ENCODE results near the gene MOGAT2. TPM values are rescaled to one million over a fixed set of nuclear protein-coding genes. Genes with fewer than 3 reads are reported as not detected.
"Not testable (repeated sequence)": the region's sequence is repeated elsewhere in the genome, so short reads cannot be mapped to it uniquely, and the experiment has no call there.

The MOGAT2 gene
- total and polyA plus RNA-seq, 4 donors, result 0.15 to 13.4 TPM; not detected in 2

GRCh38 chr11:75728992-75729391 lies 11.4 kb downstream of the MOGAT2 start:
- no peak for ATAC-seq (ENCODE audit: low FRiP score)
- no peaks in the 10 kb centered on the region for H3K9me3 ChIP-seq (ENCODE audit: control insufficient read depth, low read length)
- 87 to 88% methylated on average over 2 of the region's 2 CpGs for WGBS, 2 donors
- no peak for DNase-seq
- intact Hi-C loops (cut with DNase I), result no loop called here
- no peak overlapping the region for H3K4me3 ChIP-seq (ENCODE audit: low read length in 2 of 2)
- H3K4me1 ChIP-seq (ENCODE audit: control insufficient read depth in 1 of 2, insufficient read depth in 2 of 2, low read length in 2 of 2), result no peaks in the 10 kb centered on the region
- no peak overlapping the region for H3K27ac ChIP-seq (ENCODE audit: low read depth in 1 of 2, low read length in 2 of 2)
- no peaks in the 10 kb centered on the region for H3K27me3 ChIP-seq (ENCODE audit: control insufficient read depth in 1 of 2, insufficient read depth in 2 of 2, low read length in 1 of 2)
- H3K36me3 ChIP-seq (ENCODE audit: control insufficient read depth in 1 of 2, insufficient read depth in 2 of 2, low read length in 1 of 2), result no peaks in the 10 kb centered on the region

GRCh38 chr11:75731095-75731494 lies 13.5 kb downstream of the MOGAT2 start:
- no peak overlapping the region for H3K27ac ChIP-seq (ENCODE audit: low read depth in 1 of 2, low read length in 2 of 2)
- no peaks in the 10 kb centered on the region for H3K9me3 ChIP-seq (ENCODE audit: control insufficient read depth, low read length)
- WGBS, 2 donors, result 96 to 98% methylated on average over 5 of the region's 5 CpGs
- H3K36me3 ChIP-seq (ENCODE audit: control insufficient read depth in 1 of 2, insufficient read depth in 2 of 2, low read length in 1 of 2), result no peaks in the 10 kb centered on the region
- ATAC-seq (ENCODE audit: low FRiP score) (no peak), DNase-seq (no peak)
- intact Hi-C loops (cut with DNase I), result no loop called here
- H3K4me3 ChIP-seq (ENCODE audit: low read length in 2 of 2), result no peak overlapping the region
- H3K27me3 ChIP-seq (ENCODE audit: control insufficient read depth in 1 of 2, insufficient read depth in 2 of 2, low read length in 1 of 2), result no peaks in the 10 kb centered on the region
- no peaks in the 10 kb centered on the region for H3K4me1 ChIP-seq (ENCODE audit: control insufficient read depth in 1 of 2, insufficient read depth in 2 of 2, low read length in 2 of 2)

GRCh38 chr11:75733071-75733430 lies 15.4 kb downstream of the MOGAT2 start:
- 94 to 95% methylated on average over 8 of the region's 8 CpGs for WGBS, 2 donors
- no peaks in the 10 kb centered on the region for H3K36me3 ChIP-seq (ENCODE audit: control insufficient read depth in 1 of 2, insufficient read depth in 2 of 2, low read length in 1 of 2)
- no peak for ATAC-seq (ENCODE audit: low FRiP score)
- H3K4me3 ChIP-seq (ENCODE audit: low read length in 2 of 2), result no peak overlapping the region
- H3K27me3 ChIP-seq (ENCODE audit: control insufficient read depth in 1 of 2, insufficient read depth in 2 of 2, low read length in 1 of 2), result no peaks in the 10 kb centered on the region
- no peak for DNase-seq
- intact Hi-C loops (cut with DNase I), result no loop called here
- no peak overlapping the region for H3K27ac ChIP-seq (ENCODE audit: low read depth in 1 of 2, low read length in 2 of 2)
- H3K4me1 ChIP-seq (ENCODE audit: control insufficient read depth in 1 of 2, insufficient read depth in 2 of 2, low read length in 2 of 2), result no peaks in the 10 kb centered on the region
- H3K9me3 ChIP-seq (ENCODE audit: control insufficient read depth, low read length), result no peaks in the 10 kb centered on the region

- no peaks in the 10 kb centered on the region for H3K4me1 ChIP-seq (ENCODE audit: control insufficient read depth in 1 of 2, insufficient read depth in 2 of 2, low read length in 2 of 2)
- no peak overlapping the region for H3K27ac ChIP-seq (ENCODE audit: low read depth in 1 of 2, low read length in 2 of 2)
- no peaks in the 10 kb centered on the region for H3K9me3 ChIP-seq (ENCODE audit: control insufficient read depth, low read length)
- intact Hi-C loops (cut with DNase I), result no loop called here
- no peaks in the 10 kb centered on the region for H3K27me3 ChIP-seq (ENCODE audit: control insufficient read depth in 1 of 2, insufficient read depth in 2 of 2, low read length in 1 of 2)
- WGBS, 2 donors, result 8 to 18% methylated on average over 5 of the region's 5 CpGs
- H3K36me3 ChIP-seq (ENCODE audit: control insufficient read depth in 1 of 2, insufficient read depth in 2 of 2, low read length in 1 of 2), result no peaks in the 10 kb centered on the region
- DNase-seq, result peak in 1 of 2 donors; percentile 55
- no peak overlapping the region for H3K4me3 ChIP-seq (ENCODE audit: low read length in 2 of 2)
- peak; percentile 63 for ATAC-seq (ENCODE audit: low FRiP score)
Measured at GRCh38 chr11:75733431-75734107, 15.9 kb downstream of the MOGAT2 start.

- WGBS, 2 donors, result 12 to 25% methylated on average over 5 of the region's 5 CpGs
- intact Hi-C loops (cut with DNase I), result no loop called here
- no peak for DNase-seq
- no peaks in the 10 kb centered on the region for H3K9me3 ChIP-seq (ENCODE audit: control insufficient read depth, low read length)
- ATAC-seq (ENCODE audit: low FRiP score), result peak; percentile 47
- H3K27me3 ChIP-seq (ENCODE audit: control insufficient read depth in 1 of 2, insufficient read depth in 2 of 2, low read length in 1 of 2), result no peaks in the 10 kb centered on the region
- H3K4me1 ChIP-seq (ENCODE audit: control insufficient read depth in 1 of 2, insufficient read depth in 2 of 2, low read length in 2 of 2), result no peaks in the 10 kb centered on the region
- H3K36me3 ChIP-seq (ENCODE audit: control insufficient read depth in 1 of 2, insufficient read depth in 2 of 2, low read length in 1 of 2), result no peaks in the 10 kb centered on the region
- no peak overlapping the region for H3K27ac ChIP-seq (ENCODE audit: low read depth in 1 of 2, low read length in 2 of 2)
- H3K4me3 ChIP-seq (ENCODE audit: low read length in 2 of 2), result no peak overlapping the region
Measured at GRCh38 chr11:75734491-75735180, 17.0 kb downstream of the MOGAT2 start.

- H3K4me1 ChIP-seq (ENCODE audit: control insufficient read depth in 1 of 2, insufficient read depth in 2 of 2, low read length in 2 of 2), result no peaks in the 10 kb centered on the region
- H3K9me3 ChIP-seq (ENCODE audit: control insufficient read depth, low read length), result no peaks in the 10 kb centered on the region
- ATAC-seq (ENCODE audit: low FRiP score) (no peak), DNase-seq (no peak)
- no peak overlapping the region for H3K27ac ChIP-seq (ENCODE audit: low read depth in 1 of 2, low read length in 2 of 2)
- no peak overlapping the region for H3K4me3 ChIP-seq (ENCODE audit: low read length in 2 of 2)
- intact Hi-C loops (cut with DNase I), result no loop called here
- 51 to 58% methylated on average over 4 of the region's 4 CpGs for WGBS, 2 donors
- H3K36me3 ChIP-seq (ENCODE audit: control insufficient read depth in 1 of 2, insufficient read depth in 2 of 2, low read length in 1 of 2), result no peaks in the 10 kb centered on the region
- H3K27me3 ChIP-seq (ENCODE audit: control insufficient read depth in 1 of 2, insufficient read depth in 2 of 2, low read length in 1 of 2), result no peaks in the 10 kb centered on the region
Measured at GRCh38 chr11:75735181-75735845, 17.7 kb downstream of the MOGAT2 start.

- H3K9me3 ChIP-seq (ENCODE audit: control insufficient read depth, low read length), result no peaks in the 10 kb centered on the region
- H3K27me3 ChIP-seq (ENCODE audit: control insufficient read depth in 1 of 2, insufficient read depth in 2 of 2, low read length in 1 of 2), result peaks cover 0 to 1% of the 10 kb centered on the region in 2 donors
- 96 to 98% methylated on average over 6 of the region's 6 CpGs for WGBS, 2 donors
- no peaks in the 10 kb centered on the region for H3K4me1 ChIP-seq (ENCODE audit: control insufficient read depth in 1 of 2, insufficient read depth in 2 of 2, low read length in 2 of 2)
- H3K36me3 ChIP-seq (ENCODE audit: control insufficient read depth in 1 of 2, insufficient read depth in 2 of 2, low read length in 1 of 2), result no peaks in the 10 kb centered on the region
- no peak for DNase-seq
- intact Hi-C loops (cut with DNase I), result no loop called here
- H3K4me3 ChIP-seq (ENCODE audit: low read length in 2 of 2), result no peak overlapping the region
- ATAC-seq (ENCODE audit: low FRiP score), result no peak
- no peak overlapping the region for H3K27ac ChIP-seq (ENCODE audit: low read depth in 1 of 2, low read length in 2 of 2)
Measured at GRCh38 chr11:75737314-75737713, 19.7 kb downstream of the MOGAT2 start.

GRCh38 chr11:75740681-75741080 lies 23.0 kb downstream of the MOGAT2 start:
- intact Hi-C loops (cut with DNase I), result no loop called here
- Histone ChIP-seq H3K27ac (ENCODE audit: low read depth in 1 of 2, low read length in 2 of 2) (no peak overlapping the region), H3K4me1 (ENCODE audit: control insufficient read depth in 1 of 2, insufficient read depth in 2 of 2, low read length in 2 of 2) (no peaks in the 10 kb centered on the region), H3K9me3 (ENCODE audit: control insufficient read depth, low read length) (no peaks in the 10 kb centered on the region), H3K4me3 (ENCODE audit: low read length in 2 of 2) (no peak overlapping the region), H3K36me3 (ENCODE audit: control insufficient read depth in 1 of 2, insufficient read depth in 2 of 2, low read length in 1 of 2) (no peaks in the 10 kb centered on the region), H3K27me3 (ENCODE audit: control insufficient read depth in 1 of 2, insufficient read depth in 2 of 2, low read length in 1 of 2) (peaks cover 0 to 1% of the 10 kb centered on the region in 2 donors)
- WGBS, 2 donors, result 96 to 100% methylated on average over 1 of the region's 1 CpG
- ATAC-seq (ENCODE audit: low FRiP score) (no peak), DNase-seq (no peak)

- H3K9me3 ChIP-seq (ENCODE audit: control insufficient read depth, low read length); H3K27me3 ChIP-seq (ENCODE audit: control insufficient read depth in 1 of 2, insufficient read depth in 2 of 2, low read length in 1 of 2); intact Hi-C loops (cut with DNase I); ATAC-seq (ENCODE audit: low FRiP score); H3K36me3 ChIP-seq (ENCODE audit: control insufficient read depth in 1 of 2, insufficient read depth in 2 of 2, low read length in 1 of 2); DNase-seq; H3K4me1 ChIP-seq (ENCODE audit: control insufficient read depth in 1 of 2, insufficient read depth in 2 of 2, low read length in 2 of 2); H3K4me3 ChIP-seq (ENCODE audit: low read length in 2 of 2); H3K27ac ChIP-seq (ENCODE audit: low read depth in 1 of 2, low read length in 2 of 2): not testable (repeated sequence)
- 98 to 100% methylated on average over 3 to 4 of the region's 4 CpGs for WGBS, 2 donors
Measured at GRCh38 chr11:75743159-75743558, 25.5 kb downstream of the MOGAT2 start.

Measured in aorta (tissue), 5 donors.